HG03139 (cell line): ENCODE measurements around the gene FCGR1A.
"Not testable (repeated sequence)": the region's sequence is repeated elsewhere in the genome, so short reads cannot be mapped to it uniquely, and the experiment has no call there.

Experiments used
- ATAC-seq: cut with Tn5 transposase; IDR thresholded peaks from one replicate; pipeline ENCODE4 v1.9.1; 2021; ENCODE audit not compliant: unreplicated experiment

FCGR1A gene

DNA sequence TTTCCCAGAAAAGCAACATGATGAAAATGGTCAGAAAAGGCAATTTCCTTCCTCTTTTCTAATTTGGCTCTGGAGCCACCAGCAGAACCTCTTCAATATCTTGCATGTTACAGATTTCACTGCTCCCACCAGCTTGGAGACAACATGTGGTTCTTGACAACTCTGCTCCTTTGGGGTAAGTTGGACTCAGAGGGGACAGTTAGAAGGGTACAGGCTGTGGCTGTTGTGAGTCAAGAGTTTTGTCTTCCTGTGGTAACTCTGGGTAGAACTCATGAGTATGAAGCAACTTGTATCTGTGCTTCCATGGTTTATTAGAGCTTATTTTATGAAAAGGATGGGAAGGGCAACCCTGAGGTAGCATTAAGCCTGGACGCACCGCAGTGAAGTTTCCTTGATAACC is at the start of gene FCGR1A:
Gene FCGR1A (plus strand): TSS at position 95 of the 400 bp plus-strand sequence. CDS start 50 bp downstream, at position 145.
- ATAC-seq, result not testable (repeated sequence)

DNA sequence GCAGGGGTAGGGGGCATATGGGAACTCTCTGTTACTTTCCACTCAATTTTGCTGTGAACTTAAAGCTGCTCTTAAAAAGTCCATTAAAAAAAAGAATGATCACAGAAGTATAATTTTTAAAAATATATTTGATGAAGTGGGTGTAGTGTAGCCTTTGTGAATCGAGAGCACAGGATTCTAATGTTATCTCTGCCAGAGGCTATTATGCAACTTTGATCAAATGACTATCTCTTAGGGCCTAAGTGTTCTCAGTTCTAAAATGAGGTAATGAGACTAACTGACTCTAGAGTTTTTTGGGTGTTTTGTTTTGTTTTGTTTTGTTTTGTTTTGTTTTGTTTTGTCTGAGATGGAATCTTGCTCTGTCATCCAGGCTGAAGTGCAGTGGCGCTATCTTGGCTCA is 49.7 kb upstream of the FCGR1A start:
- not testable (repeated sequence) for ATAC-seq

DNA sequence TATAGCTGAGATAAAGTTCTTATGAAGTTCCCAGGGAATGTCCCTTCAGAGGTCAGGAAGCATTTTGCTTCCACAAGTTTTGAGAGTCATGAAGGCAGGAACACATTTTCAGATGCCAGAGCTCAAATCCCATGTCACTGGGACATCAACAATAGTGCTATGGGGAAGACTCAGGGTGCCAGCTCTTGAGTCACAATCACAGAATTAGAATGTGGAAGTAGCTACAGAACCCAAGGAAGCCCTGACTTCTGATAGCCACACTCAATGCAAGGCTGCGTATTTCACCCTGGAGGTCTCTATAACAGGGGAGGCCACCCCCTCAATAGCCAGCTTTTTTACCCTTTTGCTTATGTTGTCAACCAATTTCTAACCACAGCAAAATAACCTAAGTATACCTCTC is 47.8 kb upstream of the FCGR1A start:
- ATAC-seq, result not testable (repeated sequence)

DNA sequence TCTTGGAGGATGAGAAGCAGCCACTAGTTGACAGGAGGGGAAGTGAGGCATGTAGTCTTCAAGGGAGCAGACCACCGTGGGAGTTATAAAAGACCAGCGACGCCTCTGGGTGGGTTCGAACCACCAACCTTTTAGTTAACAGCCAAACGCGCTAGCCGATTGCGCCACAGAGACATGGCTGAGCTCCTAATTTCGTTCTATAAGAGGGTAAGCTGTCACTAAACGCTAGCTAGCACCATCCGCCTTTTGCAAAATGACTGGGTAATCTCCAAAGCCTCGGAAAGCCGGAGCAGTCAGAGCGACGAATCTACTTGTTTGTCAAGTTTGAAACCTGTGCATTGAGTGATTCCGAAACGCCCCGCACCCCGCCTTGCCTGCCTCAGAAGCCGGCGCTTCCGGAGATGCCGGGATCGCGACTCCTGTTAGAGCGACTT is 42.3 kb upstream of the FCGR1A start:
- ATAC-seq, result not testable (repeated sequence)

DNA sequence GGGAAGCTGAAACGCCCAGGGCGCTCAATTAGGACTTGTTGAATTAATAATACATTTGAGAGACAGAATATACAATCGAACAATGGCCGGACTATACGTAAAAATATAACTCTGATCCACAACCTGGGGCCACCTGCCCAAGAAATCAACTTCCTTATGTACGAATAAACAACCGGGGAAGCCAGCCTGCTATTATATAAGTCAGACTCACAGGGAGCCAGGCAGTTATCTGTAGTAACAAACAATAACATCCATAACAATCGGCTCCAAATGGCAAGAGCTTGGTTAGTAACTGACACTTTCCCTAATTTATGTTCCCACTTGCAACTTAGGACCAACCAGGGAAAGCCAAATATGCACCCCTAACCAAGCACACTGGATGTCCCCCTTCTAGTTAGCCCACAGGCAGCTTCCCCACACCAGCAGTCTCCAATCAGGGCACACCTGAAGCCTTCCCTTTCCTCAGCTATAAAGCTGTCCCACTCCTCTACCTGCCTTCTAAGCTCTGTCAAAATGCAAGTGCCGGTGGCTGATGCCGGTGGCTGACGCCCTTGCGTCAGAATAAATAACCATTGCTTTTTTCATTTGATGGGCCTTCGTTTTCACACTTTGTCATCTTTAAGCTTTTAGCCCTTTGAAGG is 41.8 kb upstream of the FCGR1A start:
- ATAC-seq, result not testable (repeated sequence)

DNA sequence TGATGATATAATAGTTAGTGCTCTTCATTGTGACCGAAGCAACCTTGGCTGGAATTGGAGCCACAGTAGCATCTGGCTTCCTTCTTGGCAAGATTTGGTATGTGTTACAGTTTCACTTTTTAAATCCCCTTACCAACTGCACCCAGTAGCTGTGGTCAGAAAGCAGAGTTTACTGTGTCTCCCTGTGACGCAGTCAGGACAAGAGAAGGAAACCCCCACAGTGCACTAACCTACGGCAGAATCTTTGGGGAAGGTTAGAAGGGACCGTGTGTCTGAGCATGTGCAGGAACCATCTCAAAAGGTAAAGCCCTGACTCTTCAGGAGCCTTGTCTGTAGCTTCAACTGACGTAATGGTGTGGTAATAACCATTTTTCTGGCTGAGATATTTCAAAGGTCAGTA is 40.6 kb upstream of the FCGR1A start:
- ATAC-seq, result not testable (repeated sequence)

DNA sequence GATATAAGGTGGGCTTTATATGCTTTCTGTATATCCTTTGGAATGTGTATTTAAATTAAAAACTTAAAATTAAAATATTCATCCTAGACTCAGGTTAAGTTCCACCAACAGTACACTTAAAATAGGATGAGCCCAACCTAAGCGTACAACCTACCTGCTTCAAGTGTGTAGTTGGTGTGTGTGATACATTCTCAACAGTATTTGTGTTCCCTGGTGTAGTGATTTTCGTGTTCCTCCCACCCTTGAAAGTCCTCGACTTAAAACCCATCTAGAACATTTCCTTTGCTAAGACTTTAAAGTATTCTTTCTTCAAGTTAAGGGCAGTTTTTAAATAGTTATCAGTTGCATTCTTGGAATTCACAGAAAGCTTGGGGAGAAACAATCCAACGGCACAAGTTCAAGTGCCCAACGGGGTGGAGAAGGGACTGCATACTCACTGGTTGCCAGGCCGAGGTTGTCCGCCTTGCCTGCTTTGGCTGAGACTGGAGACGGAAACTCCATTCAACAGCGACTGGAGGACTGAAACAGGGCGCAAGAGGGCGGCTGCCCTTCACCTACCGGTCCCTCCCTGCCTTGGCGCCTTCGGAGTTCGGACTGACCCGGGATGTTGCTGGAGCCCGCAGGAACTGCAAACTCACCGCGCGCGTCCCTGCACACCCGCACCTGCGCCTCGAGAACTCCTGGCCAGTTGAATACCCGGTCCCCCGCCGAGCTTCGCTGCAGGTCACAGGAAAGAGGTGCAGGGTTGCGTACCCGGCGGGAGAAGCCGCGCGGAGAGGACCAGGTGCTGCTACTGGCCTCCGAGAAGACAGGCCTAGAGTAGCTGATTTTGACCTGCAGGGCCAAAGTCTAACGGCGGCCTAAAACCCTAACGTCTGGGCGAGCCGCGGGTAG is 35.8 kb upstream of the FCGR1A start:
- ATAC-seq, result not testable (repeated sequence)

DNA sequence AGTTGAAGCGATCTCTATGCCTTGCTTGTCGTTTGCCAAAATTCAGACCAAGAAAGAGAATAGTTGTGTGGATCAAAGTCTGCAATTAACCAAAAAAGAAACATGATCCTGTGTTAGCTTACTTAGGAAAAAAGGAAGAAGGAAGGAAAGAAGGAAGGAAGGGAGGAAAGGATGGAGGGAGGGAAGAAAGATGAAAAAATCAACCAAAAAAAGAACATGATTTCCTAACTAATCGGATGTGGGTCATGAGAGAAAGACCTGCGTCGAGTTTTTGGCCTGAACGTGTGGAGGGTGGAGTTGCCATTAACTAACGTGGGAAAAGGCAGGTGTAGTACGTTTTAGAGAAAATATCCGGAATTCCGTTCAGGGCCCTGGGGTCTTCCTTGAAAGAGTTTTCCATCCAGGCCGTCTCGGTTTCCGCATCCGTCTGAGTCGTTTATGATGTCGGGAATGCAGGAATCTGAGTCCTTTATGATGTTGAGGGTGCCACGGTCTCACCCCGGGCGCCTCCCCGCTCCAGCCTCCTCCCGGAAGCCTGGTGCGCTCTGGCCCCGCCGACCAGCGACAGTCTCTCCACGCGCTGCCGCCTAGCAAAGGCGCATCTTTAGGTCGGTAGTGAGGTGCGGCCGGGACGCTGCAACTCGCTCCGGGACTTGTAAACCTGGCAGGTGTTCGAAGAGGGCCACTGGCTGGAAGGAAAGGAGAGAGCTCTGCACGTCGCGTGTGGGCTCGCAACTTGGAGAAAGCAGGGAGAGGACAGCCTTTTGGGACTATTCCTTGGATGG is 34.9 kb upstream of the FCGR1A start:
- ATAC-seq, result not testable (repeated sequence)

DNA sequence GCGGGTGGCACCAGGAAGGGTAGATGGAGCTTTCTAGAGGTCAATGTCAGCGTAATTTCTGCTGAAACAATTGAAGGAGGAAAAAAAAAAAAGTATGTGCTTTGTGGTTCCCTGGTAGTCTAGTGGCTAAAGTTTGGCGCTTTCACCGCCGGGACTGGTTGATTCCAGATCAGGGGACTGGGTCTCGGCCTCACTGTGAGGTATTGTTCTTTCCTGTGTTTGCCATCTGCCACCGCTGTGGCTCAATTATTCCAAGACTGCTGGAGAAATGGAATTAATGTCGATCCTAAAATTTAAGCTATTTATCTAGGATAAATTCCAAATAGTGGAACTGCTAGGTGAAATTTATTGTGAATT is 34.4 kb upstream of the FCGR1A start:
- not testable (repeated sequence) for ATAC-seq

DNA sequence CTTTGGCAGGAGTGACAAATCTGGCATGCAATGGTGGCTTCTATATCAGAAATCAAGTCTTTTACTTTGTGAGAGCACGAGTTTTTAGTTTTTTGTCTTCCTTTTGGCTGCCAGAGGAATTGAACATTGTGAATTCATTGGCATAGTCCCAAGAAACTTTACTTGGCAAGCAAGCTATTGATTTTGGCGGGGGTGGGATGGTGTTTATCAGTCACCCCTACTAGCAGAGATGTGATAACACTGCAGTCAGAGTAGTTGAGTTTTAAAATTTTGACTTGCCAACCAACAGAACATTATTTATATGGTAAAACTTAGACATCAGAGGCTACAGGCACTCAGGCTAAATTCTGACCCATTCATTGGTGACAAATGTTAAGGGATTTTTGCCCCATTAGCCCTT is 31.9 kb upstream of the FCGR1A start:
- not testable (repeated sequence) for ATAC-seq

DNA sequence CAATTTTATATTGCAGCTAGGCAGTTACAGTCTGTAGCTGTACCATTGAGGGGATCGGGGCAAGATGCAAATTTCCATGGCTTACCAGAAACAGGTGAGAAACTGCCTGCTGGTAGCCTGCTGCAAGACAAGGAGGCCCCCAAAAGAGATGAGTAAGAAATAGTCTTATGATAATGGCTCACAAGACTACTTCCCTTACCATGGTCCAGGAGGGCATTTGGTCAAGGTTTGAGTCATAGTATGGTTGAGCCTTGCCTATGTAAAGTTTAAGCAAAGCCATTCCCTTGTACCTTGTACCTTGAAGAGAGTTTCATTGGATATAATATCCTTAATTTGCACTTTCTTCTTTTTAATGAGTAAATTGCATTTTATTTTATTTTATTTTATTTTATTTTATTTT is 30.3 kb upstream of the FCGR1A start:
- not testable (repeated sequence) for ATAC-seq

DNA sequence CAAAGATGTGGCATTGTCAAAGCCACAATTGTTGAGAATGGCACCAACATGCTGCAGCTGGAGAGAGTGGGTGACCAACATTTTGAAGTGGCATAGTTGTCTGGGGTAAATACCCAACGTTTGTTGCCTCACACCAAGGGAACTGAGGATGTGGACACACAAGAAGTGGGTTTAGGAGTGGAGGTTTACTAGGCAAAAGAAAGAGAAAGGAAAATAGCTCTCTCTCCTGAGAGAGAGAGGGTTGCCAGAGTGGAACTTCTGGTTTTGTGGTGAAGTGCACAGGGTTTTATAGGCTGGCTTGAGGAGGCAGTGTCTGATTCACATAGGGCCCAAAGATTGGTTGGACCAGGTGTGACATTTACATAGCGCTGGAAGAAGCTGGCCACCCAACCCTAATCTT is 29.0 kb upstream of the FCGR1A start:
- not testable (repeated sequence) for ATAC-seq

DNA sequence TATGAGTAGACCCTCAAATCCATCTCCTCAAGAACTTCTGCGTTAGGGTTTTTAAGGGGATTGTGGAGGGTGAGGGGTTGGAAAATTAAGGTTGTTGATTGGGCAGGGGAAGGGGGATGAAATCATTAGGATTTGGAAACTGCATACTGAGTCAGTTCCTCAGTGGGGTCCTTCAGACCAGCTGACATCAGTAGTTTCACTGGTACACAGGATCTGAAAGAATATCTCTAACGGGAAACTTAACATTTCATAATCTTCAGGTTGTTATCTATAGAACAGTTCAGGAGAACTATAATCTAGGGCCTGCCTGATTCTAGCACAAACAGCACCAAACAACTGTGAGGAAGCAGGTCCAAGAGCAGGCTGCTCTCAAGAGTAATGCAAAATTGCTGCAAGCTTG is 27.2 kb upstream of the FCGR1A start:
- not testable (repeated sequence) for ATAC-seq

DNA sequence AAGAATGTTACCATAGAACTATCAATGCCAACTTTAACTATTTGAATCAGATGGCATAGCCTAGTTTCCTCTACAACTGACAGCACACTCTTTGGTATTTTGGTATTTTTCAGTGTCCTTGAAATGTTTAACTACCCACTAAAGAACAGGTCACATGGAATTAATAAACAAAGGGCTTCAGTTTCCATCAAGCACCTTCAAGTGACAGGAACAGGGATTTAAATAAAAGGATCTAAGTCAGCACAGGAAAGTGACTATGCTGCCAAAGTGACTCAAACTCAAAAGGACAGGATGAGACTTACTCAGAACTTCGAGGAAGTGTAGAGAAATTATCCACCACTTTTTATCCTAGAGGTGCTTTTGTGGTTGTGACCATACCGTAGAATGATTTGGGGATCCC is 20.2 kb upstream of the FCGR1A start:
- ATAC-seq, result not testable (repeated sequence)

DNA sequence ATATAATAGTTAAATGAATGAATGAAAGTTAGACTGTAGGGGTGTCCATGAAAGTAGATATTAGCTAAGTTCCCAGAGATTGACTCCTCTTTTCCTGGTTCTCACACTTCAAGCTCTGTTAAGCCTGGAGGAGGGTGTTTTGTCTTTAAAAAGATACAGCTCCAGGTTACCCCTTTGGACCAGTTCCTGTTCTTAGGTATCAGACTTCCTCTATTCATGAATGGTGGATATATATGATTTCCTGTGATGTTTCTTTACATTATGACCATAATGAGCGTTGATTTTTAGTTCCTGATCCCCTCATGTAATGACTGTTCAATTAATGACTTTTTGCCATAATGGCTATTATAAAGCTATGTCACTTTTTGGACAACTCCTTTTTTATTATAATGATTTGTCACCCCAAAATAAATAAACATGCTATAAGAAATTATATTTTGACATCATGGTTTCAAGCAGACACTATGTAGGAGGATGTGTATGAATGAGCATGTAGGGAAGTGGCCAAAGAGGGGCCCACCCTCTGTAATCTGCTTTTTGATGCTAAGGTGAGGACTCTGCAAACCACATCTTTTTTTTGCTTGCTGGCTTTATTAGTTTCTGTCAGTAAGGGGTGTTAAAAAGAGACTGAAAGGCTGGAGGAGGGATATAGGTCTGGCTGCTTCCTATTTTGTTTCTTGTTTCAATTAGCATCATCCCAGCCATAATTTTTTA is 18.2 kb upstream of the FCGR1A start:
- not testable (repeated sequence) for ATAC-seq

DNA sequence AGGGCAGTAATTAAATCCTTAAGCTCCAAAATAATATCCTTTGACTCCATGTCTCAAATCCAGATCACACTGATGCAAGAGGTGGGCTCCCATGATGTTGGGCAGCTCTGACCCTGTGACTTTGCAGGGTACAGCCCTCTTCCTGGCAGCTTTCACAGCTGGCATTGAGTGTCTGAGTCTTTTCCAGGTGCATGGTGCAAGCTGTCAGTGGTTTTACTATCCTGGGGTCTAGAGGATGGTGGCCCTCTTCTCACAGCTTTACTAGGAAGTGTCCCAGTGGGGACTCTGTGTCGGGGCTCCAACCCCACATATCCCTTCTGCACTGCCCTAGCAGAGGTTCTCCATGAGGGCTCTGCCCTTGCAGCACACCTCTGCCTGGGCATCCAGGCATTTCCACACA is 16.3 kb upstream of the FCGR1A start:
- not testable (repeated sequence) for ATAC-seq

DNA sequence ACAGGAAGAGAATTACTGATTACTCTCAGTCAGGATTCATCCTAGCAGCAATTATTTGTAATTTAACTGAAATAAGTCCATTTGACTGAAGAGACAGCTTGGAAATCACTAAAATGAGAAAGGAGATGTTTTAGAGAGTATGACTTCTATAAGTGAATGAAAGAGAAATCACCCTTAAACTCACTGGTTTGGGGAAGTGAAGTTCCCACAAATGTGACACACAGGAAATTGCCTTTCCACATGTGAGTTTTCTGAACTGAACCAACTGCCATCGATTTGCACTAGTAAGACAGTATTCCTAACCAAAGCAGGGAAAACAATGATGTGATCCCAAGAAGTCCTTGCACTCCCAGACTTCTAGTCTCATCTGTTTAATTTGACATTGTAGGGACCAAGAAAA is 13.3 kb upstream of the FCGR1A start:
- ATAC-seq, result not testable (repeated sequence)

DNA sequence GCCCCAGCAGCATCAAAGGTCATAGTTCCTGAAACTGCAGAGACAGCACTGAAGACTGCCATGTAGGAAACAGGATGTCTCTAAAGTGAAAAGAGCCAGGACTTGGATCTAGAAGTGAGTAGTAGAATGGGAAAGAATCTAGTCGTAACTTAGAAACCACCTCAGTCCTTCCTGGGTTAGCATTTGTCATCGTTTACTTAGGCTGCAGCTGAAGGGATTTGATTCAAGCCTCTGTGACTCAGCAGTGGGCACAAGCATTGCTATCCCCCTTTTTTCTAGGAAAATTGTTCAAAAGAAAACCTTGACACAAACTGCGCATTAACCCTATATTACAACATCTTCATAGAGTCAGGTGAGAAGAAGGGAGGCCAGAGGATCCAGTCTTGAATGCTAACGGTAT is 11.8 kb upstream of the FCGR1A start:
- not testable (repeated sequence) for ATAC-seq

DNA sequence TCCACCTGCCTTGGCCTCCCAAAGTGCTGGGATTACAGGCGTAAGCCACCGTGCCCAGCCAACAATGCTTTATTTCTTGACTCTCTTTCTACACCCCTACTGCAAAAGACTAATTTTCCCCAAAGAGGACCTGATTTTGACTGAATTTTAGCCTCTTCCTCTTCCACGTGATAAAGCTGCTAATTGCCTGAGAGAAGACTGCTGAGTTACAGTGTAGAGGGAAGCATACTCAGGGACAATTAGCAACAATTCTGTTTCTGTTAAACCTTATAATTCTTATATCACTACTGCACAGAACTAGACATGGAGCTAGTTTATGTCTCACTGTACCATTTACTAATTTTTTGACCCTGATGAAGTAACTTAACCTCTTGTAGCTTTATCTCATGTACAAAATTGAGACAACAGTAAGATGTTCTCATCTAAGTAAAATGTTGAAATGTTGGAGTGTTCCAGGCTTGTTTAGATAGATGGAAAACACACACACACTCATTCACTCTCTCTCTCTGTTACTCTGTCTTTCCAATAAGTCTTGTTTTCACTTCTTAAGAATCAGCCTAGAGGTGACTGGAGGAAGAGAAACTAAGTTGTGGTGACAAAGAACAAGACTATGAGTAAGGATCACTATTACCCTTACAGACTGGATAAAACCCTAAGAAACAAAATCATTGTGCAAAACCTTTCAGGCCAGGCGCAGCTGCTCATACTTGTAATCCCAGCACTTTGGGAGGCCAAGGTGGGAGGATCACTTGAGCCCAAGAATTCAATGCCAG is 10.7 kb upstream of the FCGR1A start:
- not testable (repeated sequence) for ATAC-seq
